GM23338 (cell line): ENCODE results near the gene CR2. TPM values are rescaled to one million over a fixed set of nuclear protein-coding genes. Genes with fewer than 3 reads are reported as not detected.

Experiments
- ATAC-seq: fragments of 200-7000 bp; cut with Tn5 transposase; 3 replicates; pipeline ENCODE4 v1.9.1; 2020
- DNase-seq: peaks from one replicate; pipeline ENCODE4 v3.0.0-alpha.2; 2015; ENCODE audit warnings: low spot score
- H2AFZ ChIP-seq: fragments of 200-600 bp; sonication (generic); 2 replicates; pipeline ENCODE4 v1.8.0; 2016; ENCODE audit warnings: antibody characterized with exemption, mild to moderate bottlenecking, moderate library complexity
- H3F3A ChIP-seq: fragments of 200-600 bp; sonication (generic); replicated peaks from 2 replicates; pipeline ENCODE4 v1.8.0; 2017; ENCODE audit warnings: antibody characterized with exemption, mixed run types, low read depth
- H3K27ac ChIP-seq: fragments of 200-600 bp; sonication (generic); 2 replicates; pipeline ENCODE4 v1.6.1; 2016; ENCODE audit warnings: low read depth
- H3K27me3 ChIP-seq: fragments of 200-600 bp; sonication (generic); 2 replicates; pipeline ENCODE4 v1.8.0; 2016; ENCODE audit warnings: mild to moderate bottlenecking, mixed run types, moderate library complexity; ENCODE audit not compliant: insufficient read depth
- H3K36me3 ChIP-seq: fragments of 200-600 bp; sonication (generic); 2 replicates; pipeline ENCODE4 v1.8.0; 2016; ENCODE audit warnings: mild to moderate bottlenecking; ENCODE audit not compliant: insufficient read depth
- H3K4me1 ChIP-seq: fragments of 200-600 bp; sonication (generic); 2 replicates; pipeline ENCODE4 v1.8.0; 2016; ENCODE audit warnings: mild to moderate bottlenecking, moderate library complexity; ENCODE audit not compliant: insufficient read depth
- H3K4me2 ChIP-seq: fragments of 200-600 bp; sonication (generic); 2 replicates; pipeline ENCODE4 v1.7.1; 2017; ENCODE audit warnings: mixed run types
- H3K4me3 ChIP-seq: fragments of 200-600 bp; sonication (generic); 2 replicates; pipeline ENCODE4 v1.6.1; 2016; ENCODE audit warnings: mixed run types
- H3K79me2 ChIP-seq: fragments of 200-600 bp; sonication (generic); replicated peaks from 2 replicates; pipeline ENCODE4 v1.8.0; 2017; ENCODE audit warnings: mild to moderate bottlenecking; ENCODE audit not compliant: insufficient read depth
- H3K9me2 ChIP-seq: fragments of 200-600 bp; sonication (generic); 2 replicates; pipeline ENCODE4 v1.8.0; 2017; ENCODE audit not compliant: insufficient read depth
- H4K20me1 ChIP-seq: fragments of 200-600 bp; sonication (generic); replicated peaks from 2 replicates; pipeline ENCODE4 v1.8.0; 2017; ENCODE audit warnings: mild to moderate bottlenecking; ENCODE audit not compliant: insufficient read depth
- H3K27ac Mint-ChIP-seq: 2 replicates; pipeline ENCODE4 v1.8.0; 2020; ENCODE audit warnings: inconsistent platforms, mild to moderate bottlenecking, moderate library complexity, mixed read lengths
- H3K27me3 Mint-ChIP-seq: 3 replicates; pipeline ENCODE4 v1.8.0; 2022; ENCODE audit warnings: low read depth, mild to moderate bottlenecking, moderate library complexity, mixed read lengths, inconsistent platforms; ENCODE audit not compliant: insufficient read depth, poor library complexity
- H3K36me3 Mint-ChIP-seq: 3 replicates; pipeline ENCODE4 v1.8.0; 2021; ENCODE audit warnings: low read depth, mild to moderate bottlenecking, inconsistent platforms, moderate library complexity, mixed read lengths
- H3K4me1 Mint-ChIP-seq: 3 replicates; pipeline ENCODE4 v1.8.0; 2020; ENCODE audit warnings: mild to moderate bottlenecking, inconsistent platforms, mixed read lengths
- H3K4me3 Mint-ChIP-seq: 3 replicates; pipeline ENCODE4 v1.8.0; 2021; ENCODE audit warnings: moderate library complexity, mild to moderate bottlenecking, inconsistent platforms, mixed read lengths
- H3K9me3 Mint-ChIP-seq: 3 replicates; pipeline ENCODE4 v1.8.0; 2020; ENCODE audit warnings: moderate library complexity, mild to moderate bottlenecking, inconsistent platforms, mixed read lengths
- CREB1 ChIP-seq: fragments of 250-450 bp; sonication (Bioruptor Pico); IDR thresholded peaks from 2 replicates; pipeline ENCODE4 v1.5.0; 2020; ENCODE audit warnings: low read depth, mild to moderate bottlenecking, moderate library complexity
- EZH2 ChIP-seq: fragments of 200-600 bp; sonication (generic); IDR thresholded peaks from one replicate; pipeline ENCODE4 v1.8.0; 2017; ENCODE audit warnings: antibody characterized with exemption, mild to moderate bottlenecking, low read depth; ENCODE audit not compliant: unreplicated experiment
- EZH2phosphoT487 ChIP-seq: fragments of 200-600 bp; sonication (generic); IDR thresholded peaks from one replicate; pipeline ENCODE4 v1.8.1; 2018; ENCODE audit warnings: antibody characterized with exemption; ENCODE audit not compliant: unreplicated experiment
- NANOG ChIP-seq: IDR thresholded peaks from 2 replicates; pipeline ENCODE4 v1.6.1; 2016; ENCODE audit warnings: antibody characterized with exemption, borderline replicate concordance
- POLR2AphosphoS5 ChIP-seq: IDR thresholded peaks from 2 replicates; pipeline ENCODE4 v1.6.1; 2016; ENCODE audit warnings: antibody characterized with exemption, low read depth
- REST ChIP-seq: IDR thresholded peaks from one replicate; pipeline ENCODE4 v1.6.1; 2018; ENCODE audit warnings: antibody characterized with exemption; ENCODE audit not compliant: unreplicated experiment
- STAT1 ChIP-seq: IDR thresholded peaks from one replicate; pipeline ENCODE4 v1.6.1; 2016; ENCODE audit warnings: antibody characterized with exemption; ENCODE audit not compliant: unreplicated experiment
- ZNF114 ChIP-seq: fragments of 250-450 bp; sonication (Bioruptor Pico); IDR thresholded peaks from 2 replicates; pipeline ENCODE4 v1.5.0; 2020; ENCODE audit warnings: mild to moderate bottlenecking, moderate library complexity
- ZNF331 ChIP-seq: fragments of 250-450 bp; sonication (Bioruptor Pico); IDR thresholded peaks from 2 replicates; pipeline ENCODE4 v1.5.0; 2020; ENCODE audit warnings: low read depth, mild to moderate bottlenecking, moderate library complexity
- polyA plus RNA-seq: library from polyadenylated mRNA; unstranded; fragments of >200 nt; fragmentation: Nextera tagmentation; extraction: Ambion mirVana; gene quantifications from 2 replicates; pipeline ENCODE4 v1.2.1, GENCODE V29; 2016
- total RNA-seq: library from RNA; depleted of rRNA; stranded (reverse); fragments of >200 nt; shearing (Covaris generic); gene quantifications from 2 replicates; pipeline ENCODE4 v1.2.3, GENCODE V29; 2014
- TF ChIP-seq, protein P1 (sequence below), 2 experiments: fragments of 200-600 bp in 1 of 2; sonication (generic) in 1 of 2; conservative IDR thresholded peaks; 2 replicates each; pipeline versions ENCODE4 v1.5.1 to v1.6.1; 2016 to 2017; ENCODE audit warnings: antibody characterized with exemption in 2 of 2, low read depth in 2 of 2, mild to moderate bottlenecking in 2 of 2, moderate library complexity in 1 of 2
- TF ChIP-seq, protein P2 (sequence below): IDR thresholded peaks from 2 replicates; pipeline ENCODE4 v1.6.1; 2016; ENCODE audit warnings: antibody characterized with exemption

Gene CR2
- total and polyA plus RNA-seq, 2 experiments from 2014 or later, result 2.7 to 5.4 TPM

DNA sequence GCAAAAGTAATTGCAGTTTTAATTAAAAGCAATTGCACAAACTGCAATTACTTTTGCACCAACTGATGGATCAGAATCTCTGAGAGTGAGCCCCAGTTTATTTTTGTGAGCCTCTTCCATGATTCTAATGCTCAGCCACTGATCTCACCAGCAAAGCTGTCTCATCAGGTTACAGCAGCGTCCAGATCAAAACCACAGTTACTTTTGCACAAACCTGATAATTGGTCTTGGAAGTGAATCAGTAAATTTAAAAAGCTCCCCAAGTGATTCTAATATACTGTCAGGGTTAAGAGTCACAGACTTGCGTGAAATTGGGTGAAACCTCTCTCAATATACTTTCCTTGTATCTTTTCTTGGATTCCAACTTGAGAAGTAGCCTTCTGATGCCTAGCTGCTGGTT, 13.5 kb upstream of the CR2 start:
- Mint-ChIP-seq H3K4me3 (no peak overlapping the region), H3K36me3 (no peaks in the 10 kb centered on the region), H3K4me1 (no peaks in the 10 kb centered on the region), H3K27ac (no peak overlapping the region), H3K9me3 (no peaks in the 10 kb centered on the region), H3K27me3 (peaks cover 4% of the 10 kb centered on the region)
- H3K4me3 ChIP-seq, result no peak overlapping the region
- H3K9me2 ChIP-seq, result no peaks in the 10 kb centered on the region
- H2AFZ ChIP-seq, result peak overlapping the region; percentile 52
- H3K4me2 ChIP-seq, result no peak overlapping the region
- H3K79me2 ChIP-seq, result no peaks in the 10 kb centered on the region
- H3K27me3 ChIP-seq, result no peaks in the 10 kb centered on the region
- no peaks in the 10 kb centered on the region for H4K20me1 ChIP-seq
- no peaks in the 10 kb centered on the region for H3F3A ChIP-seq
- no peak for DNase-seq
- no peak for ATAC-seq
- H3K4me1 ChIP-seq, result no peaks in the 10 kb centered on the region
- H3K36me3 ChIP-seq, result no peaks in the 10 kb centered on the region
- no peak overlapping the region for H3K27ac ChIP-seq
- TF ChIP-seq, protein P1, sequence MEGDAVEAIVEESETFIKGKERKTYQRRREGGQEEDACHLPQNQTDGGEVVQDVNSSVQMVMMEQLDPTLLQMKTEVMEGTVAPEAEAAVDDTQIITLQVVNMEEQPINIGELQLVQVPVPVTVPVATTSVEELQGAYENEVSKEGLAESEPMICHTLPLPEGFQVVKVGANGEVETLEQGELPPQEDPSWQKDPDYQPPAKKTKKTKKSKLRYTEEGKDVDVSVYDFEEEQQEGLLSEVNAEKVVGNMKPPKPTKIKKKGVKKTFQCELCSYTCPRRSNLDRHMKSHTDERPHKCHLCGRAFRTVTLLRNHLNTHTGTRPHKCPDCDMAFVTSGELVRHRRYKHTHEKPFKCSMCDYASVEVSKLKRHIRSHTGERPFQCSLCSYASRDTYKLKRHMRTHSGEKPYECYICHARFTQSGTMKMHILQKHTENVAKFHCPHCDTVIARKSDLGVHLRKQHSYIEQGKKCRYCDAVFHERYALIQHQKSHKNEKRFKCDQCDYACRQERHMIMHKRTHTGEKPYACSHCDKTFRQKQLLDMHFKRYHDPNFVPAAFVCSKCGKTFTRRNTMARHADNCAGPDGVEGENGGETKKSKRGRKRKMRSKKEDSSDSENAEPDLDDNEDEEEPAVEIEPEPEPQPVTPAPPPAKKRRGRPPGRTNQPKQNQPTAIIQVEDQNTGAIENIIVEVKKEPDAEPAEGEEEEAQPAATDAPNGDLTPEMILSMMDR (conservative IDR thresholded peaks at IDR 0.05; ENCODE audit: low read depth in 2 of 2), result no peak
- TF ChIP-seq ZNF331 (CRISPR knock-in tag) (no peak), NANOG (no peak), CREB1 (CRISPR knock-in tag) (no peak), EZH2phosphoT487 (no peak), STAT1 (no peak)
- TF ChIP-seq, protein P2, sequence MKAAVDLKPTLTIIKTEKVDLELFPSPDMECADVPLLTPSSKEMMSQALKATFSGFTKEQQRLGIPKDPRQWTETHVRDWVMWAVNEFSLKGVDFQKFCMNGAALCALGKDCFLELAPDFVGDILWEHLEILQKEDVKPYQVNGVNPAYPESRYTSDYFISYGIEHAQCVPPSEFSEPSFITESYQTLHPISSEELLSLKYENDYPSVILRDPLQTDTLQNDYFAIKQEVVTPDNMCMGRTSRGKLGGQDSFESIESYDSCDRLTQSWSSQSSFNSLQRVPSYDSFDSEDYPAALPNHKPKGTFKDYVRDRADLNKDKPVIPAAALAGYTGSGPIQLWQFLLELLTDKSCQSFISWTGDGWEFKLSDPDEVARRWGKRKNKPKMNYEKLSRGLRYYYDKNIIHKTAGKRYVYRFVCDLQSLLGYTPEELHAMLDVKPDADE, result no peak

DNA sequence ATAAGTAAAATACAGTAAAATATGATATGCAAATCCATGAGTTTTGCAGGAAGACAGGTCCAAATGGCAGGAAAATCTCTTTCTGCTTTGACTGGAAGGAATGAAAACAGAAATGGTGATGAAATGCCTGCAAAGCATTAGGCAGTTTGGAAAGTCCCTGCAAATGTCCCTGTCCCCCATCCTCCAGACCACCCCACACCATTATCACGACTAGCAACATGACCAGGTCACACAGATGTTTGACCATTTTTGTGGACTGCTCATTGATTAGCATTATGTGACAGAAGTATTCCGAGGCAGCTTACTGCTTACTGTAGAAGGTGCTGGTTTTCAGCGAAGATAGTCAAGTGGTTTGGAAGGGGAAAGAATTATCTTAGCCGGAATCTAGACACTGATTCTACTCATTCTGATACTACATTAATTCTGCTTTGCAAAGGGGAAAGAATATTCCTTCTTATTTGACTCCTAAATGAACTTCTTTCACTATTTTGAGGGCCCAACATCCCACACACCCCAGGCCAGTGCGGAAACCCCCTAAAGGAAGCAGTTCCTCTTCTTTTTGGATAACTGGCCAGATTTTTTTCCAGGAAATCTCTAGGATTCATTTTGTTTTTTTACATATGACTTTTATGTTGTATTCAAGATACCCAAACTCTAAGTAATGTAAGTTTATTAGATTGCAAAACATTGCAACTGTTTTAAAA, 9.5 kb upstream of the CR2 start:
- H2AFZ ChIP-seq, result no peak overlapping the region
- H3K4me3 Mint-ChIP-seq, result no peak overlapping the region
- H3K79me2 ChIP-seq, result no peaks in the 10 kb centered on the region
- no peaks in the 10 kb centered on the region for H3K9me2 ChIP-seq
- no peak overlapping the region for H3K27ac Mint-ChIP-seq
- no peak overlapping the region for H3K4me2 ChIP-seq
- DNase-seq (no peak), ATAC-seq (no peak)
- no peak overlapping the region for H3K4me3 ChIP-seq
- no peaks in the 10 kb centered on the region for H3F3A ChIP-seq
- no peak overlapping the region for H3K27ac ChIP-seq
- no peaks in the 10 kb centered on the region for H3K36me3 ChIP-seq
- H3K36me3 Mint-ChIP-seq, result no peaks in the 10 kb centered on the region
- no peaks in the 10 kb centered on the region for H4K20me1 ChIP-seq
- no peaks in the 10 kb centered on the region for H3K27me3 Mint-ChIP-seq
- no peaks in the 10 kb centered on the region for H3K4me1 Mint-ChIP-seq
- no peaks in the 10 kb centered on the region for H3K9me3 Mint-ChIP-seq
- no peaks in the 10 kb centered on the region for H3K27me3 ChIP-seq
- H3K4me1 ChIP-seq, result no peaks in the 10 kb centered on the region
- TF ChIP-seq EZH2 (no peak), ZNF331 (CRISPR knock-in tag) (no peak), ZNF114 (no peak), REST (no peak), POLR2AphosphoS5 (no peak), STAT1 (no peak)
